NT2/D1 (cell line): ENCODE results near the gene PPP1CA.

Experiments used
- DNase-seq: peaks from one replicate; pipeline ENCODE4 v3.0.0-alpha.2; 2011; ENCODE audit warnings: low read depth, low spot score
- H3K27me3 ChIP-seq: 2 replicates; pipeline ENCODE4 v1.6.0; 2011; ENCODE audit warnings: mild to moderate bottlenecking; ENCODE audit not compliant: insufficient read length, insufficient read depth
- H3K36me3 ChIP-seq: 2 replicates; pipeline ENCODE4 v1.6.1; 2011; ENCODE audit warnings: mild to moderate bottlenecking, low read length, mixed read lengths; ENCODE audit not compliant: insufficient read depth, insufficient read length
- H3K4me1 ChIP-seq: 2 replicates; pipeline ENCODE4 v1.5.1; 2011; ENCODE audit not compliant: insufficient read depth, insufficient read length
- H3K4me3 ChIP-seq: 2 replicates; pipeline ENCODE4 v1.5.1; 2011; ENCODE audit warnings: low read depth; ENCODE audit not compliant: insufficient read length
- H3K9ac ChIP-seq: 2 replicates; pipeline ENCODE4 v1.6.0; 2011; ENCODE audit warnings: low read depth; ENCODE audit not compliant: insufficient read length
- H3K9me3 ChIP-seq: 2 replicates; pipeline ENCODE4 v1.5.1; 2011; ENCODE audit warnings: mild to moderate bottlenecking, low read length; ENCODE audit not compliant: insufficient read depth
- SUZ12 ChIP-seq: IDR thresholded peaks from 2 replicates; pipeline ENCODE4 v1.6.1; 2011; ENCODE audit not compliant: insufficient read length, insufficient read depth; ENCODE audit errors: extremely low read depth
- YY1 ChIP-seq: IDR thresholded peaks from 2 replicates; pipeline ENCODE4 v1.6.1; 2011; ENCODE audit not compliant: insufficient read length, insufficient read depth
- ZNF274 ChIP-seq: IDR thresholded peaks from 2 replicates; pipeline ENCODE4 v1.6.1; 2011; ENCODE audit warnings: mild to moderate bottlenecking, low read depth, low read length

Gene PPP1CA

DNA sequence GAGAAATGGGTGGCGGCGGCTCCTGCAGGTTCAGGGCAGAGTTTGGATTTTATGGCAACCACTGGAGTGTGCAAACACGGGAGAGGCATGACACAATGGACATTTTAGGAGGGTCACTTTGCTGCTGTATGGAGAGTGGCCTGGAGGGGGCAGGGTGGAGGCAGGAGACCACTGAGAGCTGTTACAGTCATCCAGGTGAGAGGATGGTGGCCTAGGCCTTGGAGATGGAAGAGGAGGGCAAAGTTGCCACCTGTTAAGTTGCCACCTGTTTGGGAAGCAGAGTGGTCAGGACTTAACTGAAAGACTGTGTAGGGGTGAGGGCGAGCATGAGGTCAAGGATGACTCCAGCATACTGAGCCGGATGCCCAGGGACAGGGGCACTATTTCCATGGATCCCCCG is 12.2 kb downstream of the PPP1CA start:
- peaks cover 31% of the 10 kb centered on the region for H3K4me1 ChIP-seq
- H3K36me3 ChIP-seq: peaks cover 23% of the 10 kb centered on the region
- peaks cover 13% of the 10 kb centered on the region for H3K27me3 ChIP-seq
- H3K9ac ChIP-seq: no peak overlapping the region
- peak; percentile 65 for DNase-seq
- no peaks in the 10 kb centered on the region for H3K9me3 ChIP-seq
- TF ChIP-seq YY1 (no peak), SUZ12 (no peak), ZNF274 (no peak)
- no peak overlapping the region for H3K4me3 ChIP-seq

DNA sequence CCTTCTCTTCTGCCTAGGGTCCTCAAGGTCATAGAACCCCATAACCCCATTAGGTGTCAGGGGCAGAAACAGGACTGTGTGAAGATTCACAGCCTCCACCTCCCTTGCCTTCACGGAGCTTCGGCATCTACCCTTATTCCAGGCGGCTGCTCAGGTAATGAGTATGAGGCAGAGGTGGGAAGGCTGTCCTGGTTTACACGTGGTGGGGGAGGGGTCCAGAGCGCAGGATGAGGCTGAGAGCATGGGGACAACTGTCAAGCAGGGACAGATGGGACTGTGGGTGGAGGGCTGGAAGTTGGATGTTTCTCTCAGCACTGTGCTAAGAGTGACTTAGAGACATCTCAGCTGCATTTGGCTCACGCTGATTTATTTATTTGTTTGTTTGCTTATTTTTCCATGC is 14.1 kb downstream of the PPP1CA start:
- Histone ChIP-seq H3K36me3 (peaks cover 5% of the 10 kb centered on the region), H3K9ac (peak overlapping the region; percentile 54), H3K4me1 (peaks cover 29% of the 10 kb centered on the region), H3K9me3 (no peaks in the 10 kb centered on the region), H3K27me3 (peaks cover 10% of the 10 kb centered on the region), H3K4me3 (no peak overlapping the region)
- no peak for DNase-seq
- no peak for TF ChIP-seq YY1
- TF ChIP-seq ZNF274: no peak
- TF ChIP-seq SUZ12: no peak

GRCh38 chr11:67387069-67387468 is 14.6 kb downstream of the PPP1CA start:
- peak overlapping the region; percentile 54 for H3K9ac ChIP-seq
- no peak for DNase-seq
- peaks cover 29% of the 10 kb centered on the region for H3K4me1 ChIP-seq
- H3K4me3 ChIP-seq: no peak overlapping the region
- H3K27me3 ChIP-seq: peaks cover 6% of the 10 kb centered on the region
- TF ChIP-seq SUZ12 (no peak), ZNF274 (no peak), YY1 (no peak)
- H3K36me3 ChIP-seq: peaks cover 5% of the 10 kb centered on the region
- H3K9me3 ChIP-seq: no peaks in the 10 kb centered on the region

DNA sequence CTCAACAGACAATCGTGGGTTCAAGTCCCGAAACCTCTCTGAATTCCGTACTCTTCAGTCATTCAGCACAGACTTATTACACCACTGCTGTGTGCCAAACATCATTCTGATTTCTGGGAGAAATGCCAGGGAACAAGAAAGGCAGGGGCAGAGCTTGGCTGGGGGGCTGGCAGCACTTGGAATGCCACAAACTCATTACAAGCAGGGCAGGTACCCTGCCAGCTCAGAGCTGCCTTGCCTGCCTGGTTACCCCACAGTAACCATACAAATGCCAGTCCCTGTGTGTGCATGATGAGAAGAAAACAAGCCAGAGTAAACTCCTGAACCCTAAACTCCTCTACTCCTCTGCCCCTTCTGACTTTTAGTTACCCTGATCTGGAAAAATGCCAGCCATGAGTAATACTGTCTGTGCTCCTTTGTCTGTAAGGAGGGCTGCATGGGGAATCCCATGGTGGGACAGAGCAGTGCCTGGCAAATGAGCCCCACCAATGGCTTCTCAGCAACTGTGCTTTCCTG is 16.7 kb downstream of the PPP1CA start:
- H3K27me3 ChIP-seq: peaks cover 6% of the 10 kb centered on the region
- H3K4me1 ChIP-seq: peaks cover 29% of the 10 kb centered on the region
- no peak overlapping the region for H3K4me3 ChIP-seq
- TF ChIP-seq ZNF274: no peak
- TF ChIP-seq SUZ12: no peak
- TF ChIP-seq YY1: no peak
- H3K9ac ChIP-seq: no peak overlapping the region
- DNase-seq: no peak
- peaks cover 4% of the 10 kb centered on the region for H3K36me3 ChIP-seq
- H3K9me3 ChIP-seq: no peaks in the 10 kb centered on the region

- peaks cover 7% of the 10 kb centered on the region for H3K27me3 ChIP-seq
- no peak overlapping the region for H3K4me3 ChIP-seq
- TF ChIP-seq ZNF274: no peak
- no peak for TF ChIP-seq YY1
- no peak for TF ChIP-seq SUZ12
- peaks cover 38% of the 10 kb centered on the region for H3K4me1 ChIP-seq
- peak; percentile 74 for DNase-seq
- H3K36me3 ChIP-seq: no peaks in the 10 kb centered on the region
- peak overlapping the region; percentile 51 for H3K9ac ChIP-seq
- H3K9me3 ChIP-seq: no peaks in the 10 kb centered on the region
These were observed 19.2 kb downstream of the PPP1CA start for GRCh38 chr11:67382276-67383136.

DNA sequence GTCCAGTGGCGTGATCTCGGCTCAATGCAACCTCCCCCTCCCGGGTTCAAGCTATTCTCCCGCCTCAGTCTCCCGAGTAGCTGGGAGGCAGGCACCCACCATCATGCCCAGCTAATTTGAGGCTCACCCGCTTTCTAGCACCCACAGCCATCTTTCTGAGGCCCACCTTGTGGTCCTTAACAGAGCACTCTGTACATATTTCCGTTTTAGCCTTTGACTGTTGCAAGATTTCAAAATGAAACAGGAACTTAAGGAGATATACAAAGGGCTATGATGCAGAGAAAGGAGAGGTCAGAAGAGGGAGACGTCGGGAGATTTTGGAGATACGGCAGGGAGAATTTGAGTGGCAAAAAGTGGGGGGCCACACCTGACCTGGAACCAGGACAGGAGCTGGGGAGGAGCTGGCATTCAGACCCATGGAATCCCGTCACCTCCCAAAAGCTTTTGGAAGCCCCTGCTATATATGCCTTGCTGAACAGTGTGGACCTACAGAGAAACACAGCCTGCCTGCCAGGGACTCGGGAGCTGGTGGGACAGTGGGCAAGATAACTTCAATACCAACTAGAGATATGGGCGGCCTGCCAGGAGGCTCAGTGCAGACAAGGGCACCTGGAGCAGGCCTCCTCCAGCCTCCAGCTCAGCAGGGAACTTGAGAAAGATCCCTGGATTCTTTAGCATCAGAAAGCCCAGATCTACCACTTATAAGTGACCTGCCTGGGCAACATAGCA is 20.2 kb downstream of the PPP1CA start:
- H3K9me3 ChIP-seq: no peaks in the 10 kb centered on the region
- no peak overlapping the region for H3K9ac ChIP-seq
- H3K4me3 ChIP-seq: no peak overlapping the region
- peaks cover 18% of the 10 kb centered on the region for H3K27me3 ChIP-seq
- TF ChIP-seq YY1: no peak
- no peak for TF ChIP-seq ZNF274
- TF ChIP-seq SUZ12: no peak
- peaks cover 35% of the 10 kb centered on the region for H3K4me1 ChIP-seq
- H3K36me3 ChIP-seq: no peaks in the 10 kb centered on the region
- DNase-seq: no peak
